GM12872 (cell line): ENCODE data around the gene EML4.

Source experiments
- CTCF ChIP-seq: IDR thresholded peaks from 3 replicates; pipeline ENCODE4 v1.5.1; 2011; ENCODE audit warnings: low read depth, mild to moderate bottlenecking, low read length, moderate library complexity; ENCODE audit not compliant: insufficient read depth

Gene EML4

DNA sequence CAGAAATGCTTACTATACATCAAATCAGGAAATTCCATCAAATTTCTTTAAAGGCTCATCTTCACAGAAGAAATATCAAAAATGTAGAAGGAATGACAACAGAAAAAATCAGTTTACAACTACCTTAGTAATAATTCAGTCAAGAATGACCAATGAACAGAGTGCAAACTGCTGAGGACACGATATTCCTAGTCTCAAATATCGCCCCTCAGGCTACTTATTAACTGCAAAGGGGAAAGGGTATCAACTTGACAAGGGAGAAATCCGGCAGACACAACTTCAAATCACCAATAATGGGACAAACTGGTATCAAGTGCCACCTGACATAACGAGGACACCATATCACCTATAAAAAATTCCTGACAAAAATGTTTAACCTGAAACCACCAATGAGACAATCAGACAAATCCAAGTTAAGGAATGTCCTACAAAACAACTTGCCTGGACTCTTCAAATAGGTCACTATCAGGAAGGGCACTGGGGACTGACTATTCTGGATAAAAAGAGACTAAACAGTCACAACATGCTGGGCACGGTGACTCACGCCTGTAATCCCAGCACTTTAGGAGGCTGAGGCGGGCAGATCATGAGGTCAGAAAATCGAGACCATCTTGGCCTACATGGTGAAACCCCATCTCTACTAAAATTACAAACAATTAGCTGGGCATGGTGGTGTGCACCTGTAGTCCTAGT, 179.1 kb downstream of the EML4 start:
- no peak for TF ChIP-seq CTCF

DNA sequence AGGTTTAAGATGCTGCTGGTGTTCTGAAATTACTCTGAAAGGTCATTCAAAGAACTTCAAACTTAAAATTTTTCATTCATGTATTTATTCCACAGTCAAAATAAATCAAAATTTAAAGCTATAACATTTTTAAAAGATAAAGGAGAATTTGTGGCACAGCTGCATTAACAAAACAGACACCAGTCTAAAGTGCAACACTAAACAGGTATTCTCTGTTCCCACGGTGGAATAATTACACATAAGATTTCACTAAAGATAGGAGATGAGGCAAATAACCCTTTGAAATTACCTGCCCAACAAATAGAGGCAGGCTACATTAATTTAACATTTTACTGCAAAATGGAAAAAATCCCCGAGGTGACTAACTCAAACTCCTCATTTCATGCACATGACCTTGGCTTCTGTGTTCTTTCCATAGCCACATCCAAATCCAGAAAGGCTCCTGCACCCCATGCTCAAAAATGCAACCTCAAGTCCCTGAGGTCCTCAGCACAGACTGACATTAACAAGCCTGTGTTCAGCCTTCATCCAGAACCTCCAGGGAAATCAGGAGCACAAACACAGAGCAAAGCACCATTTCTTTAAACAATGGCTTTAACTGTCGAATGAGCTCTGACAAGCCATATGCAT, 181.4 kb downstream of the EML4 start:
- no peak for TF ChIP-seq CTCF

DNA sequence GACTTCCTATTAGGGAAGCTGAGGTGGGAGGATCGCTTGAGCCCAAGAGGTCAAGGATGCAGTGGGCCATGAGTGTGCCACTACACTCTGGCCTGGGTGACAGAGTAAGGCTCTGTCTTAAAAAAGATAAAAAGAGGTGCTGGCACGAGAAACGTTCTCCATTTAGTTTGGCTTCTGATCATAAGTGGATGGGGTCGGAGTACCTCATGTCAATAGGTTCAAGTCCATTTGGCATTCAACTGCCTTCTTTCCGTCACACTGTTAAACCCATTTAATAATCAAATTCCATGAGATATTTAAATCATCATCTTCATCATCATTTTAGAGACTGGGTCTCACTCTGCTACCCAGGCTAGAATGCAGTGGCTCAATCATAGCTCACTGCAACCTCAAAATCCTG, 182.7 kb downstream of the EML4 start:
- no peak for TF ChIP-seq CTCF

DNA sequence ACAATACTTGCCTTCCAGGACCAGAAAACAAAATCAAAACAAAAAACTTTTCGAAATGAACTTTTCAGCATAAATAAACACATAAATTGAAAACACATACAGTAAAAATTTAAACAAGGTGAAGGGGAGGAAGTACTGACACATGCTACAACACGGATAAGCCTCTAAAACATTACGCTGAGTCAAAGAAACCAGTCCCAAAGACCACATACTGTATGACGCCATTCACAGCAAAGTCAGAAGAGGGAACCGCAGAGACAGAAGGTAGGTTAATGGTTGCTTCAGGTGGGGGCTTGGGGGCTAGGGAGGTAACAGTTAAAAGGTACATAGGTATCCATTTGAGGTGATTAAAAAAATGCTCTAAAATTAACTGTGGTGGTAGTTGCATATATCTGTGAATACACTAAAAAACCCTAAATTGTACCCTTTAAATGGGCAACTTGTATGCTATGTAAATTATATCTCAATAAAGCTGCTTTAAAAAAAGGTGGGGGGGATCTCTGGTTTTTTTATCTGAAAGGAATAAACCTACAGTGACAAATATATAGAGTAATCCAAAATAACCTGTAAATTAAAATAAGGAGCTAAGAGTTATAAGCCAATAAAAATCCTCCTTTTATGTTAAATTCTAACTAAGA, 184.8 kb downstream of the EML4 start:
- TF ChIP-seq CTCF, result no peak

- no peak for TF ChIP-seq CTCF
These were observed 190.3 kb downstream of the EML4 start for GRCh38 chr2:42359304-42359964.

DNA sequence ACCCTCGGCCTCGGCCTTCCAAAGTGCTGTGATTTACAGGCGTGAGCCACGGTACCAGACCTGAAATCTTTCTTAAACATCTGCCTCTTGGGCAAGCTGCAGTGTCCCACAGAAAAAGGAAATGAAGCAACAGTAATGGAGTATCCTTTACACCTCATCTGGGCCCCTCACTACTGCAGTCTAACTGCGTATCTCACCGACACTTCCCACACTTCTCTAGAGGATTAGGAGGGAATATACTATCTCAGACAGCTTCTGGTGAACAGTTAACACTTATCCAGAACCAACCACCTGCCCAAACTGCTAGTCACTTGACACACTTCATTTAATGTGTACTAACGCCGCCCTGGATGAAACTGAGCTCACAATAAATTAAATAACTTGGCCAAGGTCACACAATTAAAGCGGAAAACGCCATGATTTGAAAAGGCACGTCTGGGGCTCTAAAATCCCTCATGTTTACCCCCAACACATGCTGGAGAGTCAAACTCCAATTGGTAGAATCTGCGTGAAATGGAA, 190.9 kb downstream of the EML4 start:
- no peak for TF ChIP-seq CTCF

DNA sequence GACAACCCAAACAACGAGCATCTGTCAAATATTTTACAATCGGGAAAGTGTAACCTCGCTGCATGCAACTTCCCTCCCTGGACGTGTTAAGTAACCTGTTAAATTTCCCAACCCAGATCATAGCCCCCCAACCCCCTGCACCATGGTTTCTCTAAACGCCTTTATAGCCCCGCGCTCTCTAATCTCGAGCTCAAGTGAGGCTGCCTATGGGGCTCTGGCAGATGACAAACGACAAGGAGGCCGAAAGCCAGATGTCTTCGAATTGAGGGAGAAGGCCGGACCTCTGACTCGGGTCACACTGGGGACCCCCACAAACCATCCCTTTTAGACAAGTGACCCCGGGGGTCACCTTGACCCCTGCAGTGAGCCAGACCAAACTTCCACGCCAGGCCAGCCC, 191.3 kb downstream of the EML4 start:
- TF ChIP-seq CTCF, result no peak
